Endothelial cell of umbilical vein (primary cell): ENCODE measurements around the gene MEF2A. TPM values are rescaled to one million over a fixed set of nuclear protein-coding genes. Genes with fewer than 3 reads are reported as not detected.
A peak's percentile ranks its signal among the peaks of the same experiment; 100 is the strongest.

Source experiments
- BruUV-seq: library from RNA; stranded (reverse); fragments of 400-500 nt; replicated peaks from 2 replicates; lab custom pipeline; 2021; lab: Mats Ljungman, UMichigan
- CTCF ChIA-PET: fragments of 300-600, 350-600 bp; sonication (Branson Sonifier 250); formaldehyde crosslinking; loops from one replicate; lab custom pipeline; 2021; ENCODE audit warnings: antibody characterized with exemption, inconsistent platforms; lab: Charles Lee
- POLR2A ChIA-PET: fragments of 300-600, 350-600 bp; sonication (Branson Sonifier 250); formaldehyde crosslinking; loops from one replicate; lab custom pipeline; 2021; ENCODE audit warnings: antibody characterized with exemption, inconsistent platforms; lab: Charles Lee
- DNase-seq: peaks from one replicate; pipeline ENCODE4 v3.0.0-alpha.2; 2011; ENCODE audit warnings: low read depth, low spot score
- FAIRE-seq: peaks from 2 replicates; lab custom pipeline; 2011; peaks lifted over from hg19 to GRCh38; lab: Jason Lieb, UNC
- H2AFZ ChIP-seq: 2 replicates; pipeline ENCODE4 v1.6.0; 2012; ENCODE audit warnings: low read depth, low read length, control low read depth, inconsistent platforms
- H3K27ac ChIP-seq: 2 replicates; pipeline ENCODE4 v1.5.1; 2011; ENCODE audit warnings: low read depth, mild to moderate bottlenecking, control low read depth, low read length, moderate library complexity; ENCODE audit not compliant: insufficient read depth
- H3K27me3 ChIP-seq, 2 experiments: 2 replicates each; pipeline versions ENCODE4 v1.6.0 to v1.6.1; 2011; ENCODE audit warnings: low read length in 2 of 2, mixed read lengths in 1 of 2; ENCODE audit not compliant: control insufficient read depth in 2 of 2, insufficient read depth in 2 of 2
- H3K36me3 ChIP-seq, 2 experiments: 2 replicates in 1 of 2; 3 replicates in 1 of 2; pipeline ENCODE4 v1.5.1; 2011; ENCODE audit warnings: low read length in 2 of 2, mild to moderate bottlenecking in 1 of 2, moderate library complexity in 1 of 2; ENCODE audit not compliant: control insufficient read depth in 2 of 2, insufficient read depth in 2 of 2; ENCODE audit errors: extremely low read depth in 1 of 2
- H3K4me1 ChIP-seq: 3 replicates; pipeline ENCODE4 v1.5.1; 2011; ENCODE audit warnings: mild to moderate bottlenecking, low read length; ENCODE audit not compliant: control insufficient read depth, insufficient read depth; ENCODE audit errors: extremely low read depth
- H3K4me2 ChIP-seq: 2 replicates; pipeline ENCODE4 v1.6.1; 2011; ENCODE audit warnings: low read length, control low read depth, mixed read lengths; ENCODE audit not compliant: insufficient read depth
- H3K4me3 ChIP-seq, 3 experiments: fragments of 200-600 bp in 1 of 3; sonication (generic), shearing (Covaris generic) in 1 of 3; replicated peaks in 1 of 3; 2 replicates each; pipeline ENCODE4 v1.5.1; 2011 to 2016; ENCODE audit warnings: control low read depth in 3 of 3, low read length in 3 of 3, mild to moderate bottlenecking in 2 of 3, inconsistent platforms in 1 of 3, low read depth in 1 of 3, moderate library complexity in 1 of 3; ENCODE audit not compliant: insufficient read depth in 1 of 3
- H3K79me2 ChIP-seq: 2 replicates; pipeline ENCODE4 v1.6.0; 2012; ENCODE audit warnings: low read length, inconsistent platforms; ENCODE audit not compliant: control insufficient read depth, insufficient read depth
- H3K9ac ChIP-seq: replicated peaks from 2 replicates; pipeline ENCODE3; 2011; ENCODE audit warnings: low read length, control low read depth; ENCODE audit not compliant: insufficient read depth; ENCODE audit errors: extremely low read depth
- H3K9me1 ChIP-seq: replicated peaks from 3 replicates; pipeline ENCODE4 v1.6.0; 2011; ENCODE audit warnings: mild to moderate bottlenecking, low read length; ENCODE audit not compliant: control insufficient read depth, insufficient read depth; ENCODE audit errors: extremely low read depth
- H3K9me3 ChIP-seq: replicated peaks from 2 replicates; pipeline ENCODE4 v1.5.1; 2012; ENCODE audit warnings: low read length, inconsistent platforms; ENCODE audit not compliant: control insufficient read depth, insufficient read depth
- H4K20me1 ChIP-seq: replicated peaks from 2 replicates; pipeline ENCODE3; 2011; ENCODE audit warnings: mild to moderate bottlenecking, low read length; ENCODE audit not compliant: control insufficient read depth, insufficient read depth; ENCODE audit errors: extremely low read depth
- EZH2 ChIP-seq: IDR thresholded peaks from 2 replicates; pipeline ENCODE4 v1.6.1; 2012; ENCODE audit warnings: borderline replicate concordance, low read depth, mild to moderate bottlenecking, moderate library complexity, low read length, inconsistent platforms; ENCODE audit not compliant: severe bottlenecking
- FOS ChIP-seq: IDR thresholded peaks from 2 replicates; pipeline ENCODE4 v1.6.1; 2011; ENCODE audit warnings: mild to moderate bottlenecking, low read length, moderate library complexity, borderline replicate concordance; ENCODE audit not compliant: insufficient read depth
- GATA2 ChIP-seq: IDR thresholded peaks from 2 replicates; pipeline ENCODE4 v1.7.0; 2011; ENCODE audit warnings: low read depth, mild to moderate bottlenecking, moderate library complexity, mixed read lengths, low read length; ENCODE audit not compliant: insufficient read length, insufficient read depth
- JUN ChIP-seq: IDR thresholded peaks from 2 replicates; pipeline ENCODE4 v1.6.1; 2011; ENCODE audit warnings: borderline replicate concordance, low read depth; ENCODE audit not compliant: insufficient read length, insufficient read depth
- MYC ChIP-seq: IDR thresholded peaks from one replicate; pipeline ENCODE4 v1.6.1; 2011; ENCODE audit warnings: mild to moderate bottlenecking, low read depth, low read length
- POLR2A ChIP-seq: IDR thresholded peaks from 2 replicates; pipeline ENCODE4 v1.6.1; 2012; ENCODE audit warnings: low read depth, mild to moderate bottlenecking, control low read depth, low read length
- POLR2AphosphoS5 ChIP-seq: IDR thresholded peaks from 2 replicates; pipeline ENCODE4 v1.6.1; 2012; ENCODE audit warnings: low read depth, mild to moderate bottlenecking, control low read depth, low read length, moderate library complexity; ENCODE audit not compliant: insufficient read depth
- dilution Hi-C: fragments of 300-500 bp; cut with MboI; formaldehyde crosslinking; loops from one replicate; pipeline ENCODE4 v1.15.0; 2019; ENCODE audit warnings: low sequenced_read_pairs; ENCODE audit not compliant: extremely low pct_ligation_motif_present
- intact Hi-C: fragments of 100-400 bp; cut with micrococcal nuclease; formaldehyde crosslinking; loops from one replicate; pipeline ENCODE4 v1.10.0; 2022
- polyA plus RNA-seq, 4 experiments: library from polyadenylated mRNA; depleted of rRNA in 3 of 4; stranded (reverse) in 3 of 4; unstranded in 1 of 4; fragments of >200 nt; gene quantifications; 2 replicates each; pipeline versions ENCODE4 v1.2.1 to v1.2.3, GENCODE V29; 2011 to 2012; ENCODE audit warnings: missing spikeins in 1 of 4
- total RNA-seq: library from RNA; stranded (reverse); gene quantifications from 2 replicates; pipeline ENCODE4 v1.2.3, GENCODE V29; 2021
- TF ChIP-seq, protein P1 (sequence below), 2 donors: IDR thresholded peaks; 1 replicate in 1 of 2; 2 replicates in 1 of 2; pipeline ENCODE4 v1.5.1; 2011; ENCODE audit warnings: low read length in 2 of 2, mild to moderate bottlenecking in 2 of 2, moderate library complexity in 2 of 2, control low read depth in 1 of 2, inconsistent platforms in 1 of 2, low read depth in 1 of 2; ENCODE audit not compliant: insufficient read depth in 1 of 2; ENCODE audit errors: extremely low read depth in 1 of 2
- TF ChIP-seq, protein P2 (sequence below): IDR thresholded peaks from 2 replicates; pipeline ENCODE4 v1.6.1; 2011; ENCODE audit not compliant: insufficient read depth, insufficient read length

The MEF2A gene
- total and polyA plus RNA-seq, 2 donors (not counting 3 experiments of a cell fraction or from before 2014, with no cell fraction given) = 38.0 to 45.3 TPM

DNA sequence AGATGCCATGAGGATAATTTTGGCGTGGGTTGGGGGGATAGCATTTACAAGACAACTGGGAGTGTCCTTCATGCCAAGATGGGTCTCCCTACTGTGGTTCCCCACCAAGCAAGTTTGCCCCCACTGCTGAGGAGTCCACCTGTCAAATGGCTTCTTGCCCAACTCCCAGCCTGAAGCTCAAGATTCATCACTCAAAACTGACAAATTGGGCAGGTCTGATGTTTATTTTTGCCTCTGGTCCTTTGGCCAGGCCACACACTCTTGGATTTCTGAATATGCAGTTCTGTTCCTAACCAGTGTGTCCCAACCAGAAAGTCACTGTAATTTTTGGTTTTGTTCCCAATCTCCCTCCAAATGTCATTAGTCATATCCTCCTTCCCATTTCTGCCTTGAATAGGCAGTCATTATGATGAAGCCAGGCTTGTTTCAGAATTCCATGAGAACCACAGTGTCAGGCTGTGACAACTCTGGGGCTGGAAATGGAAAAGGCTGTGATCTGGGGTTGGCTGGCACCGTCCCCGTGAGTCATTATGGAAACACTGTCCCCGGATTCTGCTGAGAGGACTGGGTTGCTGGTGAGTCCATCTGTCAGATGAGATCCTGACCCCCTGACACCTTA, 29.3 kb upstream of the MEF2A start:
- CTCF ChIA-PET = interaction anchor here (1.5 kb wide), 1 partner anchor 24 kb away, joined by 3 read pairs; no protein-coding TSS in a partner anchor
- no TSS peak for BruUV-seq

More for the DNA sequence above, 29.3 kb upstream of the MEF2A start:
- H3K27me3 ChIP-seq = no peaks in the 10 kb centered on the region
- no peaks in the 10 kb centered on the region for H3K9me1 ChIP-seq
- no peak overlapping the region for H3K4me3 ChIP-seq
- peak; percentile 94 for FAIRE-seq
- dilution Hi-C loops (no loop called here), intact Hi-C loops (loop anchor here (1.0 kb wide), 3 partner anchors 9 to 29 kb away; no protein-coding TSS in a partner anchor)
- TF ChIP-seq, protein P1, sequence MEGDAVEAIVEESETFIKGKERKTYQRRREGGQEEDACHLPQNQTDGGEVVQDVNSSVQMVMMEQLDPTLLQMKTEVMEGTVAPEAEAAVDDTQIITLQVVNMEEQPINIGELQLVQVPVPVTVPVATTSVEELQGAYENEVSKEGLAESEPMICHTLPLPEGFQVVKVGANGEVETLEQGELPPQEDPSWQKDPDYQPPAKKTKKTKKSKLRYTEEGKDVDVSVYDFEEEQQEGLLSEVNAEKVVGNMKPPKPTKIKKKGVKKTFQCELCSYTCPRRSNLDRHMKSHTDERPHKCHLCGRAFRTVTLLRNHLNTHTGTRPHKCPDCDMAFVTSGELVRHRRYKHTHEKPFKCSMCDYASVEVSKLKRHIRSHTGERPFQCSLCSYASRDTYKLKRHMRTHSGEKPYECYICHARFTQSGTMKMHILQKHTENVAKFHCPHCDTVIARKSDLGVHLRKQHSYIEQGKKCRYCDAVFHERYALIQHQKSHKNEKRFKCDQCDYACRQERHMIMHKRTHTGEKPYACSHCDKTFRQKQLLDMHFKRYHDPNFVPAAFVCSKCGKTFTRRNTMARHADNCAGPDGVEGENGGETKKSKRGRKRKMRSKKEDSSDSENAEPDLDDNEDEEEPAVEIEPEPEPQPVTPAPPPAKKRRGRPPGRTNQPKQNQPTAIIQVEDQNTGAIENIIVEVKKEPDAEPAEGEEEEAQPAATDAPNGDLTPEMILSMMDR (IDR thresholded peaks at IDR 0.05; ENCODE audit: extremely low read depth in 1 of 2, insufficient read depth in 1 of 2, low read depth in 1 of 2, low read length in 2 of 2) = no peak
- TF ChIP-seq GATA2 (no peak), JUN (peak; percentile 60), EZH2 (no peak), FOS (peak; percentile 79), POLR2AphosphoS5 (peak; percentile 42), POLR2A (no peak), MYC (no peak)
- TF ChIP-seq, protein P2, sequence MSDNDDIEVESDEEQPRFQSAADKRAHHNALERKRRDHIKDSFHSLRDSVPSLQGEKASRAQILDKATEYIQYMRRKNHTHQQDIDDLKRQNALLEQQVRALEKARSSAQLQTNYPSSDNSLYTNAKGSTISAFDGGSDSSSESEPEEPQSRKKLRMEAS = no peak
- peak; percentile 84 for DNase-seq
- peaks cover 15% of the 10 kb centered on the region for H3K4me1 ChIP-seq
- no peaks in the 10 kb centered on the region for H4K20me1 ChIP-seq
- H3K4me2 ChIP-seq = peak overlapping the region; percentile 16
- H2AFZ ChIP-seq = no peak overlapping the region
- H3K27ac ChIP-seq = peak overlapping the region; percentile 42
- H3K9ac ChIP-seq = no peak overlapping the region
- POLR2A ChIA-PET = no interaction called here
- H3K9me3 ChIP-seq = no peaks in the 10 kb centered on the region
- H3K79me2 ChIP-seq = no peaks in the 10 kb centered on the region
- H3K36me3 ChIP-seq = no peaks in the 10 kb centered on the region
